ENCODE data around the gene SMAD7.

SMAD7 gene

DNA sequence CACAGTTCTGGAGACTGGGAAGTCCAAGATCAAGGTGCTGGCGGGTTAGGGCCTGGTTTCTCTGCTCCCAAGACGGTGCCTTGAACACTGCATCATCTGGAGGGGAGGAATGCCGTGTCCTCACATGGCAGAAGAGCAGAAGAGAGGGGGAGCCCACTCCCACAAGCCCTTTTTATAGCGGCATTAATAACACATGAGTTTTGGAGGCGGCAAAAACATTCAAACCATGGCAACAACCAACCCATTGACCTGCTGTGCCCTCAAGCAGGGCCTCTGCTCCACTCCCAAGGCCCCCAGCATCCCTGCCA lies 62.0 kb downstream of the SMAD7 start:
- TF ChIP-seq, protein P1, sequence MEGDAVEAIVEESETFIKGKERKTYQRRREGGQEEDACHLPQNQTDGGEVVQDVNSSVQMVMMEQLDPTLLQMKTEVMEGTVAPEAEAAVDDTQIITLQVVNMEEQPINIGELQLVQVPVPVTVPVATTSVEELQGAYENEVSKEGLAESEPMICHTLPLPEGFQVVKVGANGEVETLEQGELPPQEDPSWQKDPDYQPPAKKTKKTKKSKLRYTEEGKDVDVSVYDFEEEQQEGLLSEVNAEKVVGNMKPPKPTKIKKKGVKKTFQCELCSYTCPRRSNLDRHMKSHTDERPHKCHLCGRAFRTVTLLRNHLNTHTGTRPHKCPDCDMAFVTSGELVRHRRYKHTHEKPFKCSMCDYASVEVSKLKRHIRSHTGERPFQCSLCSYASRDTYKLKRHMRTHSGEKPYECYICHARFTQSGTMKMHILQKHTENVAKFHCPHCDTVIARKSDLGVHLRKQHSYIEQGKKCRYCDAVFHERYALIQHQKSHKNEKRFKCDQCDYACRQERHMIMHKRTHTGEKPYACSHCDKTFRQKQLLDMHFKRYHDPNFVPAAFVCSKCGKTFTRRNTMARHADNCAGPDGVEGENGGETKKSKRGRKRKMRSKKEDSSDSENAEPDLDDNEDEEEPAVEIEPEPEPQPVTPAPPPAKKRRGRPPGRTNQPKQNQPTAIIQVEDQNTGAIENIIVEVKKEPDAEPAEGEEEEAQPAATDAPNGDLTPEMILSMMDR (conservative IDR thresholded peaks at IDR 0.05), result no peak
- H3K27ac ChIP-seq, result no peak overlapping the region

DNA sequence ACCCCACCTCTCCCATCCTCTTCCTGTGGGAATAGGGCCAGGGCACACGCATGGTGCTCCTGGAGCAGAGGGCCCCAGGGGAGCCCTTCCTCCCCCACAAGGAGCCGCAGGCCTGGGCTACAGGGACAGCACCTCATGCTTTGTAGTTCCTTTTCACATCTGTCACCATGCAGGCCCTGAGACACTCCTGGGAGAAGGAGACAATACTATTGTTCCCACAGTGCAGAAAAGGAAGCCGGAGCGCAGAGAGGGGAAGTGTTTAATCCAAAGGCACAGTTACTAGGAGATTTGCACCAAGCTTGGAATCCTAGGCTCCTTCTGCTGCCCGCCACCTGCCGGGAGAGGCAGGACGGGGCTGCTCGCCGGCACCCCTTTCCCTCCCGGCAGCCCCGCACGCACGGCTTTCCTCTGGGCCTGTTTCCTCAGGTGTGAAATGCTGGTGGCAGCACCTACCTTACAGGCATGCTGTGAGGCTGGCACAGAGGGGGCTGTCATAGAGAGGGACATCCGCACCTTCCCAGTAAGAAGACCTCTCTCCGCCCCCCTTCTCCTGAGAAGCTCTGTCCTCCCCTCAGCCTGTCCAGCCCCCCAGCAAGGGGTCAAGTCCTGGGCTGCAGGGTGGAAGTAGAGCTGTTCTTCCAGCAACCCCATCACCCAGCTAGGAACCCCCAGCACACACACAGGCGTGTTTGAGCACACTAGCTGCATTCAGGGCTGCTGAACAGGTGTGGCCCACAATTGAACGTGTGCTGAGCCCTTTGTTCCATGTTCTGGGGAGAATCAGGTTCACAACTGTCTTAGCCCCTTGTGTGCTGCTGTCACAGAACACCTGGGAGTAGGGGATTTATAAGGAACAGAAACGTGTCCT lies 62.6 kb downstream of the SMAD7 start:
- no peak overlapping the region for H3K27ac ChIP-seq
- TF ChIP-seq, protein P1 (conservative IDR thresholded peaks at IDR 0.05), result no peak

DNA sequence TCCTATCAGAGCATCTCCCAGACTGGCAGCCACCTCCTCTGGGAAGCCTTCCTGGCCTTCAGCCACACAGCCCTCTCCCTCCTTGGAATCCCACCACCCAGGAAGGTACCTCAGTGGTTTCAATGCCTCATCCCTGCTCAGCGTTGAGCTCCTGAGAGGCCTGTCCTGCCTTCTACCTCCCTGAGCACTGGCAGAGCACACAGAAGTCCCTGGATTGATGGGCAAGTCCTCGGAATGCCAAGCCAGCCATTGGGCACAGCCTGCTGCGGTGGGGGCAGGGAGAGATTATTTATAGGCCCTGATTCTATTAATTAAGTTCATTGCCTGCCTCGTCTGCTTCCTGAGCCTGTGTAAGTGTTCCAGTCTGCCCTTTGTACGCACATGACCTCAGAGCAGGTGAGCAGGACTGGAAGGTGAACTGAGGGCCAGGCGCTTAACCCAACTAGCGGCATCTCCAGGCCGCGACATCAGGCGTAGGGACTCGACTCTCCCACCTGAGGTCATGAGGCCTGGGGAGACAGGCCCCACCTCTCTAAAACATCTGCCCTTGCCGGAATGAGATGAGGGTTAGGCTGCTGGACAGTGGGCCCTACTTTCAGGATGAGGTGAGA lies 63.4 kb downstream of the SMAD7 start:
- TF ChIP-seq, protein P1 (conservative IDR thresholded peaks at IDR 0.05), result no peak
- H3K27ac ChIP-seq, result no peak overlapping the region

DNA sequence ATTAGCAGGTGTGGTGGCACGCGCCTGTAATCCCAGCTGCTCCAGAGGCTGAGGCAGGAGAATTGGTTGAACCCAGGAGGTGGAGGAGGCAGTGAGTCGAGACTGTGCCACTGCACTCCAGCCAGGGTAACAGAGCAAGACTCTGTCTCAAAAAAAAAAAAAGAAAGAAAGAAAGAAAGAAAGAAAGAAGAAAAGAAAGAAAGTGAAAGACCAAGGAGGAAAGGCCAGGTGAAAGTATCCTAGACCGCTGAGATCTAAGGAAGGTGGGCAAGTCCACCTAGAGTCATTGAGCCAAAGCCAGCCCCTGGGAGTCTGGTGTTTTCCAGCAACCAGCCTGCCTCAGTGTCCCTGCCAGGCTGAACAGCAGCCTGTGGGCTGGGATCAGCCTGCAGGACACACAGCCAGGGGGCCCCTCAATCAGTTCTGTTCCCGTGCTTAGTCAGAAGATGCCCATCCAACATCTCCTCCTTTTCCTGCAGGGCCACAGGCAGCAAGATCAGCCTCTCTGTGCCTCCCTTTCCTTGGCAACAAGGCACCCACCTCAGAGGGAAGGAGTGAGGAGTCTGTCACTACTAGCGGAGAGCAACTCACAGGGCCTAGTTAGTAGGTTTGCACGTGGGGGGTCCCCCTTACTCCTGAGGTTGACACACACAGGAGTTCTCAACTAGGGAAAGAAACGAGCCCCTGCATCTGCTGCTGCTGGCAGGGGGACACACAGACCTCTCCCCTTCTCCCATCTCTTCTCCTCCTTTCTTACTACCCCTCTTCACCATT lies 64.1 kb downstream of the SMAD7 start:
- no peak overlapping the region for H3K27ac ChIP-seq
- TF ChIP-seq, protein P1 (conservative IDR thresholded peaks at IDR 0.05), result no peak

DNA sequence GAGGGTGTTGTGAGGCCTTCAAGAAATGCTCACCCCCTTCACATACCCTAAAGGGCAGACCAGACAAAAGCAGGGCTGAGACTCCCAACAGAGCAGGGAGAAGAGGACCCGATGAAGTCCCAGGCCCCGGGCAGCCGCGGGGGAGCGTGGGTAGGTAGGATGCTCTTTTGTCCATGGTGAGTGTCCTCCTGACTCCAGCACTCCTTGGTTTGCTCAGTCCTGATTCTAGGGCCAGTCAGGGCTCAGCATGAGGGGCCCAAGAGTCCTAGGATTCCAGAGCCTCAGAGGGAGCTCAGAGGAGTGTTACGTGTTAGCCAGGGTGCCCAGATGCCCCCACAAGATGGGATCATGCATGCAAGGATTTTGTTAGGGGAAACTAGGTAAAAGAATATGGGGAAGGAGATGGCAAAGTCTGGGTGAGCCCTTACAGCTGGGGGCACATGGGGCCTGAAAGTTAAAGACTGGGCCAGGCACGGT lies 64.8 kb downstream of the SMAD7 start:
- TF ChIP-seq, protein P1 (conservative IDR thresholded peaks at IDR 0.05), result no peak
- H3K27ac ChIP-seq, result no peak overlapping the region

DNA sequence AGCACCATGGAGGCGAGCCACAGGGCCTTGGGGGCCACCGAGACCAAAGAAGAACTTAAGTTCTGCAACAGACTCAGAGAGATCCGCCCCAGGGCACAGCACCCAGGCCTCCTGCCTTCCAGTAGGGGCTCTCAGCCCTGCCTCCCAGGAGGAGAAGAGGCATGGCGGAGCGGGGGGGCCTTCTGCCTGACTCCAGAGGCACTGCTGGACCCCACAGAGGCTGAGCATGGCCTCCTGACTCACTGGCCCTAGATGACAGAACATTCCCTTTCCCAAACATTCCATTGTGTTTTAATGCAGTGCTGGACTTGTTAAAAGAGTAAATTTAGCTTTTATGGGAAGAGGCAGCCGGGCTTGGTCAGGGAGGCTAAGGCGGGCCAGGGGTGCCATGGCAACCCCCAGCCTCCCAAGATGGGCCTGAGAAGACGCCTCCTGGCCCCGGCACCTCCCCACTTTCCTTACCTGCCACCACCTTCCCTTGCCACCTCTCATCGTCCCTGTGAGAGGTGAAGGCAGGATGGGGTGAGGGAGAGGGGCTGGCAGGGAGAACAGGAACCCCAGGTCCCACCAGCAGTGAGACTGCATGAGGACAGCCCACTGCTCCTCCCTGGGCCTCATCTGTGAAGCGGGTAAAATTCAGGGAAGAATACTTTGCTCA lies 65.4 kb downstream of the SMAD7 start:
- TF ChIP-seq, protein P1 (conservative IDR thresholded peaks at IDR 0.05), result no peak
- no peak overlapping the region for H3K27ac ChIP-seq

DNA sequence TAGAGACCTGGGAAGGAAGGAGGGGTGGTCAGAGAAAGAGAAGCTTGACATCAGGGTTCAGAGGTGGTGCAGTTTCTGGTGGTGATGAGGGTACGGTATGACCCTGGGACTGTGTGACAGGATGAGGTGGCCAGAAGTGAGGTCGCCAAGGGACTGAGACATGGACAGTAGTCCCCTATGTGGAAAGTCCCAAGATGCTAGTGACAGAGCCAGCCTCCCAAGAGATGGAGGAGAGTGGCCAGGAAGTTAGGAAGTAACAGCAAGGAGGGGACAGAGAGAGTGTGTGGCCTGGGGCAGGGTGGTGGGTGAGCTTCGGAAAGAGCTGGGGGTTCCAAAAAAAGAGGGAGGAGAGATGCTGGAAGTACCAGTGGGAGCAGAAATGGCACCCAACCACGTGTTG lies 66.0 kb downstream of the SMAD7 start:
- no peak overlapping the region for H3K27ac ChIP-seq
- TF ChIP-seq, protein P1 (conservative IDR thresholded peaks at IDR 0.05), result no peak

Measured in VCaP (cell line).